OCI-LY7 (cell line): ENCODE measurements around the gene BRME1.

ENCODE experiments used
- CTCF ChIP-seq: fragments of 200-600 bp; sonication (generic); conservative IDR thresholded peaks from 2 replicates; pipeline ENCODE4 v1.5.1; 2014; ENCODE audit warnings: mild to moderate bottlenecking, antibody characterized with exemption, low read length, moderate library complexity, mixed read lengths
- EZH2phosphoT487 ChIP-seq: fragments of 200-600 bp; sonication (generic); IDR thresholded peaks from 2 replicates; pipeline ENCODE4 v1.6.1; 2018; ENCODE audit warnings: low read depth, borderline replicate concordance, mild to moderate bottlenecking, mixed run types, antibody characterized with exemption, low read length, moderate library complexity, mixed read lengths

- TF ChIP-seq CTCF: no peak
- no peak for TF ChIP-seq EZH2phosphoT487
These were observed 48.3 kb upstream of the BRME1 start for GRCh38 chr19:13954185-13954584.
